Spleen (tissue), 11 donors: Measurements from ENCODE around the gene RNF6. TPM values are rescaled to one million over a fixed set of nuclear protein-coding genes. Genes with fewer than 3 reads are reported as not detected.

Experiments
- DNase-seq: peaks from one replicate; pipeline ENCODE4 v3.0.0-alpha.2; 2020
- H3K27ac ChIP-seq, 8 donors: fragments of 200-600 bp; sonication (generic) in 7 of 8; 1 replicate in 4 of 8; 2 replicates in 4 of 8; pipeline versions ENCODE4 v1.5.0 to v1.8.0; 2016 to 2021; ENCODE audit warnings: inconsistent platforms in 4 of 8, mild to moderate bottlenecking in 4 of 8, moderate library complexity in 1 of 8
- H3K27me3 ChIP-seq, 7 donors: fragments of 200-600 bp; sonication (generic) in 6 of 7; replicated peaks in 1 of 7; 1 replicate in 4 of 7; 2 replicates in 3 of 7; pipeline versions ENCODE4 v1.5.0 to v1.8.0; 2016 to 2021; ENCODE audit warnings: inconsistent platforms in 3 of 7, mild to moderate bottlenecking in 1 of 7
- H3K36me3 ChIP-seq, 6 donors: fragments of 200-600 bp; sonication (generic) in 5 of 6; 1 replicate in 4 of 6; 2 replicates in 2 of 6; pipeline versions ENCODE4 v1.5.0 to v1.8.0; 2016 to 2021; ENCODE audit warnings: inconsistent platforms in 2 of 6
- H3K4me1 ChIP-seq, 6 donors: fragments of 200-600 bp; sonication (generic) in 5 of 6; 1 replicate in 3 of 6; 2 replicates in 3 of 6; pipeline versions ENCODE4 v1.5.0 to v1.8.0; 2016 to 2021; ENCODE audit warnings: inconsistent platforms in 3 of 6
- H3K4me3 ChIP-seq, 8 donors: fragments of 200-600 bp; sonication (generic) in 7 of 8; 1 replicate in 4 of 8; 2 replicates in 4 of 8; pipeline versions ENCODE4 v1.5.0 to v1.8.0; 2016 to 2021; ENCODE audit warnings: inconsistent platforms in 4 of 8, mild to moderate bottlenecking in 4 of 8, moderate library complexity in 2 of 8
- H3K9me3 ChIP-seq, 8 donors: fragments of 200-600 bp; sonication (generic) in 7 of 8; 1 replicate in 4 of 8; 2 replicates in 4 of 8; pipeline versions ENCODE4 v1.5.0 to v1.8.0; 2016 to 2021; ENCODE audit warnings: inconsistent platforms in 4 of 8
- POLR2A ChIP-seq, 3 donors: fragments of 450-650 bp; IDR thresholded peaks; one replicate each; pipeline ENCODE4 v1.5.1; 2017; ENCODE audit warnings: antibody characterized with exemption in 3 of 3, mild to moderate bottlenecking in 1 of 3
- POLR2AphosphoS5 ChIP-seq, 3 donors: sonication (generic); formaldehyde crosslinking; IDR thresholded peaks; one replicate each; pipeline ENCODE4 v1.5.1; 2017; ENCODE audit warnings: antibody characterized with exemption in 3 of 3
- WGBS, 5 donors: extraction: QIAGEN DNeasy Blood & Tissue Kit in 3 of 5; methylation state at CpG; one replicate each; pipeline versions ENCODE4 v1.1.5 to v1.1.7; 2013 to 2018; 5-methylcytosine and 5-hydroxymethylcytosine counted together
- intact Hi-C: fragments of 100-400 bp; cut with DNase I; formaldehyde crosslinking; loops from one replicate; pipeline ENCODE4 v1.15.0; 2023; ENCODE audit warnings: low total_unique reads
- polyA plus RNA-seq, 3 donors: library from polyadenylated mRNA; stranded (reverse); fragments of 200-250 nt; gene quantifications; one replicate each; pipeline ENCODE4 v1.2.1, GENCODE V29; 2013
- total RNA-seq, 7 donors: library from RNA; depleted of rRNA in 3 of 7; stranded (reverse); fragments of >200 nt in 3 of 7; fragmentation: NEBNext Ultra II Directional in 4 of 7; extraction: Animal tissue kit (Norgen Biotek cat#: 25700) in 4 of 7; gene quantifications; one replicate each; pipeline versions ENCODE4 v1.1.0 to v1.2.1, GENCODE V29; 2016 to 2021
- TF ChIP-seq, protein P1 (sequence below), 11 experiments: fragments of 200-600 bp in 7 of 11; fragments of 450-650 bp in 4 of 11; sonication (generic) in 4 of 11; IDR thresholded peaks in 8 of 11; conservative IDR thresholded peaks in 3 of 11; 1 replicate in 7 of 11; 2 replicates in 4 of 11; pipeline versions ENCODE4 v1.4.0 to v1.8.0; 2016 to 2021; ENCODE audit warnings: antibody characterized with exemption in 11 of 11, inconsistent platforms in 4 of 11, mild to moderate bottlenecking in 1 of 11
- donor health status: healthy with polysubstance abuse.
- donor health status: DM: no; HTN: no; CAD: no; lungs with moderate emphysema.
- donor health status: DM: no; HTN: no; CAD: no.
- donor health status: Bipolar disorder and iron deficiency.
- donor health status: healthy.
- donor health status: DM: no; HTN: no; CAD: no.
- donor health status: DM: yes; HTN: yes; CAD: no.

Gene RNF6
- total and polyA plus RNA-seq, 10 donors = 13.3 to 39.0 (median 29.7) TPM

DNA sequence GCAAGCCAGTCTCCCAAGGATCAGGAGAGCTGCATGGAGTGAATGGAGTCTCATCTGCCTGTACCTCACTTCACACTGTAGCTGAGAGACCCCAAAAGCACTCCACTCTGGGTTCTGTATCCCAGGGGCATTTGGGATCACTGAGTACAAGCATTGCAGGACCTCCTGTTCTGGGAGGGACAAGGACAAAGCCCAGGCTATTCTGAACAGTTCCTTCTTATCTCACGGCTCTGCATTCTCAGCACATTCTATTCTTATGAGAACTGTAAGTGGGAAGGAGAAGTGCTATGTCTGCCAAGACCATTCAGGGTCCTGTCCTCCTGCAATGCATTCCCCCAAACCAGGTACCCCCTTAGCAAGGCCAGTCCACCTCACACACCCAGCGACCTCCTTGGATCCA is 42.8 kb downstream of the RNF6 start:
- H3K4me3 ChIP-seq = no peak overlapping the region
- no peaks in the 10 kb centered on the region for H3K9me3 ChIP-seq
- peaks cover 0 to 5% (median 2%) of the 10 kb centered on the region in 6 donors for H3K4me1 ChIP-seq
- DNase-seq = no peak
- WGBS, 5 donors = 63 to 78% (median 76%) methylated on average over 2 of the region's 2 CpGs
- TF ChIP-seq, protein P1, sequence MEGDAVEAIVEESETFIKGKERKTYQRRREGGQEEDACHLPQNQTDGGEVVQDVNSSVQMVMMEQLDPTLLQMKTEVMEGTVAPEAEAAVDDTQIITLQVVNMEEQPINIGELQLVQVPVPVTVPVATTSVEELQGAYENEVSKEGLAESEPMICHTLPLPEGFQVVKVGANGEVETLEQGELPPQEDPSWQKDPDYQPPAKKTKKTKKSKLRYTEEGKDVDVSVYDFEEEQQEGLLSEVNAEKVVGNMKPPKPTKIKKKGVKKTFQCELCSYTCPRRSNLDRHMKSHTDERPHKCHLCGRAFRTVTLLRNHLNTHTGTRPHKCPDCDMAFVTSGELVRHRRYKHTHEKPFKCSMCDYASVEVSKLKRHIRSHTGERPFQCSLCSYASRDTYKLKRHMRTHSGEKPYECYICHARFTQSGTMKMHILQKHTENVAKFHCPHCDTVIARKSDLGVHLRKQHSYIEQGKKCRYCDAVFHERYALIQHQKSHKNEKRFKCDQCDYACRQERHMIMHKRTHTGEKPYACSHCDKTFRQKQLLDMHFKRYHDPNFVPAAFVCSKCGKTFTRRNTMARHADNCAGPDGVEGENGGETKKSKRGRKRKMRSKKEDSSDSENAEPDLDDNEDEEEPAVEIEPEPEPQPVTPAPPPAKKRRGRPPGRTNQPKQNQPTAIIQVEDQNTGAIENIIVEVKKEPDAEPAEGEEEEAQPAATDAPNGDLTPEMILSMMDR (IDR thresholded peaks at IDR 0.05 in 8 of 11, conservative IDR thresholded peaks at IDR 0.05 in 3 of 11) = no peak
- TF ChIP-seq POLR2AphosphoS5 (IDR thresholded peaks at IDR 0.05) = no peak
- no peak for TF ChIP-seq POLR2A (IDR thresholded peaks at IDR 0.05)
- H3K27ac ChIP-seq = no peak overlapping the region
- no peaks in the 10 kb centered on the region for H3K36me3 ChIP-seq
- intact Hi-C loops = no loop called here
- no peaks in the 10 kb centered on the region for H3K27me3 ChIP-seq

DNA sequence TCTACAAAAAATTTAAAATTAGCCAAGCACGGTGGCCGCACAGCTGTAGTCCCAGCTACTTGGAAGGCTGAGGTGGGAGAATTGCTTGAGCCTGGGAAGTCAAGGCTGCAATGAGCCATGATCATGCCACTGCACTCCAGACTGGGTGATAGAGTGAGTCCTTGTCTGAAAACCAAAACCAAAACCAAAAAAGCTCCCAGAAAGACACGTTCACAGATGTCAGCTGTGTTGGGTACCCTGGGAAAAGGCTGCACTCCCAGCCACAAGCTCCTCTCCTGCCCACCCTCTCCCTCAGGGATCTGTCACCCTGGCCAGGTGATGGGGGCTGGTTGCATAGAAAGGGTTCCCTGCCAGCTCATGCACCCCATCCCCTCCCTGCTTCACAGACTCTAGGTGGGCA is 53.3 kb downstream of the RNF6 start:
- intact Hi-C loops = no loop called here
- DNase-seq = no peak
- 61 to 84% (median 75%) methylated on average over 3 of the region's 3 CpGs for WGBS, 5 donors
- Histone ChIP-seq H3K4me3 (no peak overlapping the region), H3K9me3 (no peaks in the 10 kb centered on the region), H3K27ac (no peak overlapping the region), H3K4me1 (no peaks in the 10 kb centered on the region), H3K27me3 (no peaks in the 10 kb centered on the region), H3K36me3 (no peaks in the 10 kb centered on the region)
- TF ChIP-seq POLR2A (IDR thresholded peaks at IDR 0.05) (no peak), POLR2AphosphoS5 (IDR thresholded peaks at IDR 0.05) (no peak)
- TF ChIP-seq, protein P1 (IDR thresholded peaks at IDR 0.05 in 8 of 11, conservative IDR thresholded peaks at IDR 0.05 in 3 of 11) = no peak

DNA sequence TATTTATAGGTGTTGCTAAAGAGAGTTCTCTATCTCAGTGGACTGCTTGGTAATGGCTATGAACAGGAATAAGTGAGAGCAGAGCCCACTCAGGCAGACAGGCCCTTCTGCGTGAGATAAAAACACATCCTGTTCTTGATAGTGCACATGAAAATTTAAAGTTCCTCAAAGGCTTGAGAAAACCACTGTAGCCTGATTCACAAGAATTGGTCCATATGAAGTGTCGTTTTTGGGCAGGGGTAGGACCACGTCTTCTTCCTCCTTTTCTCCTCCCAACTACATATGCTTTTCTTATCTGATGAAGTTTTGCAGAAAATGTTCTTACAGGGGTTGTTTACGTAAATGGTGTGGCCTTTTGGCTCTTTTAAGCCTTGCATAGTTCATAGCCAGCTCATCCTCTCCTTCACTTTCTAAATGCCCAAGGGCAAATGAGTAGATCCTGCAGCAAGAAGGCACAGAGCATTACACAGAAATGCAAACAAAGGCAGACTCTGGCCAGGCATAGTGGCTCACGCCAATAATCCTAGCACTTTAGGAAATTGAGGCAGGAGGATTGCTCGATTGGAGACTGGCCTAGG is 53.8 kb downstream of the RNF6 start:
- DNase-seq = no peak
- no peak overlapping the region for H3K27ac ChIP-seq
- TF ChIP-seq POLR2AphosphoS5 (IDR thresholded peaks at IDR 0.05) (no peak), POLR2A (IDR thresholded peaks at IDR 0.05) (no peak)
- TF ChIP-seq, protein P1 (IDR thresholded peaks at IDR 0.05 in 8 of 11, conservative IDR thresholded peaks at IDR 0.05 in 3 of 11) = no peak
- no peaks in the 10 kb centered on the region for H3K36me3 ChIP-seq
- no peaks in the 10 kb centered on the region for H3K9me3 ChIP-seq
- intact Hi-C loops = no loop called here
- H3K4me1 ChIP-seq = no peaks in the 10 kb centered on the region
- WGBS, 5 donors = 45 to 52% (median 46%) methylated on average over 6 of the region's 6 CpGs
- H3K4me3 ChIP-seq = no peak overlapping the region
- no peaks in the 10 kb centered on the region for H3K27me3 ChIP-seq

DNA sequence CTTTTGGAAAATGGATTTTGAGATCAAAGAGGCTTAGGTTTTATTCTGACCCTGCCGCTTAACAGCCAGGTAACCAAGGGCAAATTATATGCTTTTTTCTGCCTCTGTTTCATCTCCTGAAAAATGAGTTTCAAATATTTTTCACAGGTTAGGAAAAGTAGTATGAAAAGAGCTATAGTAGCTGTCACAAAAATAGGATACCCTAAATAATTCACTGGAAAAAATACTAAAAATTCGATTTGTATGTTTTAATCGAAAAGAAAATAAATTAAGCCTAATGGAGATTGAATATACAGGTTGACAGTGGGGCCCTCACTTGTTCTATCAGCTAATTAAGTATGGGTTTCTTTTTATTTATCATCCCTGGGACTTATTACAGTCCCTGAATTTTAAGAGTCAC is 58.3 kb downstream of the RNF6 start:
- no peak overlapping the region for H3K4me3 ChIP-seq
- H3K36me3 ChIP-seq = no peaks in the 10 kb centered on the region
- H3K9me3 ChIP-seq = no peaks in the 10 kb centered on the region
- 81 to 91% (median 84%) methylated on average over 3 of the region's 3 CpGs for WGBS, 5 donors
- H3K27me3 ChIP-seq = no peaks in the 10 kb centered on the region
- no peak for DNase-seq
- no peak for TF ChIP-seq POLR2A (IDR thresholded peaks at IDR 0.05)
- no peak for TF ChIP-seq POLR2AphosphoS5 (IDR thresholded peaks at IDR 0.05)
- TF ChIP-seq, protein P1 (IDR thresholded peaks at IDR 0.05 in 8 of 11, conservative IDR thresholded peaks at IDR 0.05 in 3 of 11) = no peak
- intact Hi-C loops = no loop called here
- no peak overlapping the region for H3K27ac ChIP-seq
- H3K4me1 ChIP-seq = no peaks in the 10 kb centered on the region

Other genes with a start within 250 kb of the RNF6 start
- gene SHISA2, start 170.3 kb downstream of the RNF6 start, total RNA-seq = 1 to 10 TPM in 1 of 7 donors, under 1 TPM in 4, not detected in 2; 0.27 to 1.5 (median 0.39) TPM
- gene SHISA2, start 170.3 kb downstream of the RNF6 start, polyA plus RNA-seq = under 1 TPM; 0.33 to 0.99 (median 0.87) TPM
- gene CDK8, start 31.8 kb upstream of the RNF6 start, total RNA-seq = 10 to 100 TPM in 2 of 7 donors, 1 to 10 TPM in 5; 7.8 to 16.4 (median 9.2) TPM
- gene CDK8, start 31.8 kb upstream of the RNF6 start, polyA plus RNA-seq = 10 to 100 TPM in 1 of 3 donors, 1 to 10 TPM in 2; 8.6 to 10.4 (median 9.9) TPM